Measurements from ENCODE around the gene SCAMP2. TPM values are rescaled to one million over a fixed set of nuclear protein-coding genes. Genes with fewer than 3 reads are reported as not detected.

The SCAMP2 gene
- total and polyA plus RNA-seq, 10 of the 15 experiments (the other 5 are each of a cell fraction or from before 2014, with no cell fraction given) = 10.9 to 158 (median 99.6) TPM

- RAD21 ChIA-PET (ENCODE audit: unreplicated experiment) = interaction anchor here (0.7 to 1.6 kb wide), 2 partner anchors 33 to 54 kb away, joined by 3 to 4 read pairs; no protein-coding TSS in a partner anchor
- ATAC-seq = no peak
Observed at GRCh38 chr15:74824976-74825375, 48.2 kb downstream of the SCAMP2 start.

DNA sequence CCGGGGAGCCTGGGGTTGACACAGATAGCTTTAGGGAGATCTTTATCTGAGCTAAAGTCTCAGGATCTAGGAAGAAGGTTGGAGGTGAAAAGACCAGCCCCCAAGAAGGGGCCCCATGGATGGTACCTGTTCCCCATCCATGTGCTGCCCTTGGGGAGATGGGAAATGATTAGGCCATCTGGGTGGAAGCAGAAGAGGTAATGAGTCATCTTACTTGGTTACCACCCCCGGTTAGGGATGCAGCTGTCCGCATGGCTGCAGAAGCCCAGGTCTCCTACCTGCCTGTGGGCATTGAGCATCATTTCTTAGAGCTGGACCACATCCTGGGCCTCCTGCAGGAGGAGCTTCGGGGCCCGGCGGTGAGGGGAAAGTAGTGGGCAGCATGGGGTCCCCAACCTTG, 49.8 kb downstream of the SCAMP2 start:
- Histone ChIP-seq H3K9me3 (replicated peaks; ENCODE audit: control insufficient read depth, insufficient read depth, low read length) (no peaks in the 10 kb centered on the region), H3K4me1 (ENCODE audit: control insufficient read depth, insufficient read depth, low read length) (peaks cover 16% of the 10 kb centered on the region), H3K36me3 (ENCODE audit: control insufficient read depth in 2 of 2, insufficient read depth in 2 of 2, low read length in 1 of 2) (no peaks in the 10 kb centered on the region), H3K4me3 (no peak overlapping the region), H4K20me1 (ENCODE audit: control insufficient read depth, insufficient read depth) (no peaks in the 10 kb centered on the region), H3K27me3 (replicated peaks in 1 of 2; ENCODE audit: control insufficient read depth in 2 of 2, insufficient read depth in 2 of 2, low read length in 1 of 2) (peaks cover 0 to 15% of the 10 kb centered on the region in 2 experiments; a peak in 3 of 4 replicates), H3K4me2 (ENCODE audit: control insufficient read depth, insufficient read depth) (no peak overlapping the region), H3K79me2 (ENCODE audit: control insufficient read depth, insufficient read depth, low read length) (no peaks in the 10 kb centered on the region), H3K9ac (ENCODE audit: control insufficient read depth, insufficient read depth, low read length) (no peak overlapping the region), H3K27ac (ENCODE audit: control insufficient read depth, insufficient read depth) (no peak overlapping the region), H2AFZ (ENCODE audit: control insufficient read depth, low read depth, low read length) (no peak overlapping the region)
- FAIRE-seq (no peak), DNase-seq (ENCODE audit: low read depth, low spot score) (no peak), ATAC-seq (no peak)
- RAD21 ChIA-PET (ENCODE audit: unreplicated experiment) = no interaction called here
- BruUV-seq (replicated peaks) = no TSS peak
- POLR2A ChIA-PET = no interaction called here
- CTCF ChIA-PET = interaction anchor here (0.6 to 3.0 kb wide), 4 partner anchors 23 to 77 kb away, joined by 3 to 14 read pairs (median 3); no protein-coding TSS in a partner anchor
- 17% methylated on average over 6 of the region's 6 CpGs for WGBS (ENCODE audit: insufficient coverage, insufficient replicate concordance, low lambda C conversion rate, missing lambda C conversion rate)
- intact Hi-C loops (cut with micrococcal nuclease; ENCODE audit: unreplicated experiment) (no loop called here), in situ Hi-C loops (cut with MboI) (no loop called here)
- SMC1A ChIA-PET (ENCODE audit: uncharacterized antibody, unreplicated experiment) = interaction anchor here (0.8 to 1.3 kb wide), 2 partner anchors 18 to 54 kb away, joined by 3 read pairs; no protein-coding TSS in a partner anchor
- no peak for TF ChIP-seq STAT1 (conservative IDR thresholded peaks at IDR 0.05)
- no peak for TF ChIP-seq TCF3 (IDR thresholded peaks at IDR 0.05; ENCODE audit: borderline replicate concordance, insufficient read depth, low read depth, low read length)
- TF ChIP-seq, protein P1, sequence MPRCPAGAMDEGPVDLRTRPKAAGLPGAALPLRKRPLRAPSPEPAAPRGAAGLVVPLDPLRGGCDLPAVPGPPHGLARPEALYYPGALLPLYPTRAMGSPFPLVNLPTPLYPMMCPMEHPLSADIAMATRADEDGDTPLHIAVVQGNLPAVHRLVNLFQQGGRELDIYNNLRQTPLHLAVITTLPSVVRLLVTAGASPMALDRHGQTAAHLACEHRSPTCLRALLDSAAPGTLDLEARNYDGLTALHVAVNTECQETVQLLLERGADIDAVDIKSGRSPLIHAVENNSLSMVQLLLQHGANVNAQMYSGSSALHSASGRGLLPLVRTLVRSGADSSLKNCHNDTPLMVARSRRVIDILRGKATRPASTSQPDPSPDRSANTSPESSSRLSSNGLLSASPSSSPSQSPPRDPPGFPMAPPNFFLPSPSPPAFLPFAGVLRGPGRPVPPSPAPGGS (IDR thresholded peaks at IDR 0.05; ENCODE audit: borderline replicate concordance, insufficient read depth, low read depth, low read length, poor library complexity, severe bottlenecking) = no peak
- no peak for TF ChIP-seq SUPT20H (IDR thresholded peaks at IDR 0.05; ENCODE audit: borderline replicate concordance, control insufficient read depth, low read depth, low read length)
- TF ChIP-seq HDAC2 (IDR thresholded peaks at IDR 0.05) = no peak
- TF ChIP-seq PKNOX1 (IDR thresholded peaks at IDR 0.05) = no peak
- TF ChIP-seq, protein P2, sequence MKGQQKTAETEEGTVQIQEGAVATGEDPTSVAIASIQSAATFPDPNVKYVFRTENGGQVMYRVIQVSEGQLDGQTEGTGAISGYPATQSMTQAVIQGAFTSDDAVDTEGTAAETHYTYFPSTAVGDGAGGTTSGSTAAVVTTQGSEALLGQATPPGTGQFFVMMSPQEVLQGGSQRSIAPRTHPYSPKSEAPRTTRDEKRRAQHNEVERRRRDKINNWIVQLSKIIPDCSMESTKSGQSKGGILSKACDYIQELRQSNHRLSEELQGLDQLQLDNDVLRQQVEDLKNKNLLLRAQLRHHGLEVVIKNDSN (IDR thresholded peaks at IDR 0.05; ENCODE audit: borderline replicate concordance, extremely low read length, insufficient read depth, low read depth, low read length) = no peak
- TF ChIP-seq MXI1 (IDR thresholded peaks at IDR 0.05; ENCODE audit: low read depth, low read length) = no peak
- TF ChIP-seq RFX5 (IDR thresholded peaks at IDR 0.05; ENCODE audit: low read depth, low read length) = no peak

More at GRCh38 chr15:74824976-74825375, 48.2 kb downstream of the SCAMP2 start:
- POLR2A ChIA-PET = no interaction called here
- H4K20me1 ChIP-seq (ENCODE audit: control insufficient read depth, insufficient read depth) = no peaks in the 10 kb centered on the region
- no TSS peak for BruUV-seq (replicated peaks)
- no peak overlapping the region for H3K9ac ChIP-seq (ENCODE audit: control insufficient read depth, insufficient read depth, low read length)
- SMC1A ChIA-PET (ENCODE audit: uncharacterized antibody, unreplicated experiment) = no interaction called here
- no peak for TF ChIP-seq NFYA (IDR thresholded peaks at IDR 0.05; ENCODE audit: borderline replicate concordance, low read depth, low read length)
- H3K27me3 ChIP-seq (replicated peaks in 1 of 2; ENCODE audit: control insufficient read depth in 2 of 2, insufficient read depth in 2 of 2, low read length in 1 of 2) = peaks cover 0 to 16% of the 10 kb centered on the region in 2 experiments; a peak in 3 of 4 replicates
- no peak for FAIRE-seq
- in situ Hi-C loops (cut with MboI) = no loop called here
- no peaks in the 10 kb centered on the region for H3K9me3 ChIP-seq (replicated peaks; ENCODE audit: control insufficient read depth, insufficient read depth, low read length)
- intact Hi-C loops (cut with micrococcal nuclease; ENCODE audit: unreplicated experiment) = no loop called here
- no peak overlapping the region for H3K4me2 ChIP-seq (ENCODE audit: control insufficient read depth, insufficient read depth)
- no peak overlapping the region for H3K27ac ChIP-seq (ENCODE audit: control insufficient read depth, insufficient read depth)
- CTCF ChIA-PET = interaction anchor here (0.7 to 3.0 kb wide), 2 partner anchors 54 to 58 kb away, joined by 3 to 14 read pairs; no protein-coding TSS in a partner anchor
- peaks cover 16% of the 10 kb centered on the region for H3K4me1 ChIP-seq (ENCODE audit: control insufficient read depth, insufficient read depth, low read length)
- no peaks in the 10 kb centered on the region for H3K79me2 ChIP-seq (ENCODE audit: control insufficient read depth, insufficient read depth, low read length)
- H3K36me3 ChIP-seq (ENCODE audit: control insufficient read depth in 2 of 2, insufficient read depth in 2 of 2, low read length in 1 of 2) = no peaks in the 10 kb centered on the region
- 12% methylated on average over 7 of the region's 7 CpGs for WGBS (ENCODE audit: insufficient coverage, insufficient replicate concordance, low lambda C conversion rate, missing lambda C conversion rate)
- H3K4me3 ChIP-seq = no peak overlapping the region
- no peak overlapping the region for H2AFZ ChIP-seq (ENCODE audit: control insufficient read depth, low read depth, low read length)
- DNase-seq (ENCODE audit: low read depth, low spot score) = no peak
